HG03354 (cell line): ENCODE results near the gene CEP89.
"Not testable (repeated sequence)": the region's sequence is repeated elsewhere in the genome, so short reads cannot be mapped to it uniquely, and the experiment has no call there.

Experiments used
- ATAC-seq: cut with Tn5 transposase; IDR thresholded peaks from one replicate; pipeline ENCODE4 v1.9.1; 2021; ENCODE audit warnings: mild to moderate bottlenecking; ENCODE audit not compliant: unreplicated experiment, poor library complexity, severe bottlenecking

CEP89 gene

GRCh38 chr19:32971715-32972540 is at the start of gene CEP89, which contains the start of gene FAAP24:
CEP89 (minus strand) TSS chr19:32971958; CDS start chr19:32971874, 84 bp downstream.
FAAP24 (plus strand) TSS chr19:32972242; CDS start chr19:32973197, 955 bp downstream.
- peak; percentile 98 for ATAC-seq

- not testable (repeated sequence) for ATAC-seq
These were observed 39.1 kb upstream of the CEP89 start for GRCh38 chr19:33010891-33011290.

GRCh38 chr19:33008738-33009137 is 37.0 kb upstream of the CEP89 start:
- ATAC-seq, result no peak

- ATAC-seq, result no peak
These were observed 33.7 kb upstream of the CEP89 start for GRCh38 chr19:33005440-33005839.

GRCh38 chr19:33003424-33004024 is 31.8 kb upstream of the CEP89 start:
- ATAC-seq, result not testable (repeated sequence)

- ATAC-seq, result not testable (repeated sequence)
These were observed 30.5 kb upstream of the CEP89 start for GRCh38 chr19:33002126-33002865.

DNA sequence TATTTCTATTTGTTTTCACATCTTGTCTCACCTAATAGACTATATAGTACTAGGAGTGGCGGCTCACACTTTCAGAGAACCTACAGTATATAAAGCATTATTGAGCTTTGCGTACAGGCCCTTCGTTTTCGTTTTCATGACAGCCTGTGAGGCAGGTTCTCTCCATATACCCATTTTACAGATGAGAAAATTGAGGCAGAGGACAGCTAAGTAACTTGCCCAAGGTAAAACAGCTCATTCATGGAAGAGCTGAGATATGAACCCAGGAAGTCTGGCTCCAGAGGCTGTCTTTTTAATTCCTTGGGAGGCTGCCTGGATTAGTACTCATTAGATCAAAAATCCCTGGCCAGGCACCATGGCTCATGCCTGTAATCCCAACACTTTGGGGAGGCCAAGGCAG is 29.2 kb upstream of the CEP89 start:
- ATAC-seq, result no peak

DNA sequence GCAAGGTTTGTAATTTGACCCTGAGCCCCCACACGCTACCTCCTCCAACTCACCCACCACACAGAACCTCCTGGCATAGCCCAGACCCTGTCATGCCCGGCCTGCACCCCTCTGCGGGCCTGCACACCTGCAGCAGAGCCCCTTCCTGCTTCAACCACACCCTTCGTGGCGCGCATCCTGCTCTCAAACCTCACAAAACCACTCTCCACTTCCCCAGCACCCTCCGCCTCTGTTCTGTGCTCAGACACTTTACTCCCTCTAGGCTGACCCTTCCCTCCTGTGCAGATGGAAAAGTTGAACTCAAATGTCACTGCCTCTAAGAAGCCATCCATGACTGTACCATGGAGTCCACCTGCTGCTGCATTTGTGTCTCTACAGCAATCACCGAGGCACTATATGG is 28.8 kb upstream of the CEP89 start:
- no peak for ATAC-seq

DNA sequence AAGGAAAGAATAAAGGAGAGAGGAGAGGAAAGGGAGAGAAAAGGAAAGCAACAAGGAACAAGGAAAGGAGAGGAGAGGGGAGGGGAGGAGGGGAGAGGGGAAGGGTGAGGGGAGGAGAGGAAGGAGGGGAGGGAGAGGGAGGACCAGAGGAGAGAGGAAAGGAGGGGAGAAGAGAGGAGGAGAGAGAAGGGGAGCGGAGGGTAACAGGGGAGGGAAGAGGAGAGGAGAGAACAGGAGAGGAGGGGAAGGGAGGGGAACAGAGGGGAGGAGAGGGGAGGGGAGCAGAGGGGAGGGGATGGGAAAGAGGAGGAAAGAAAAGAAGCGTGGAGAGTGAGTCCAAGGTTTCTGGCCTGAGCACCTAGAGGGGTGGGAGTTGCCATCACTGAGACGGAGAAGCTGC is 27.0 kb upstream of the CEP89 start:
- ATAC-seq, result no peak

GRCh38 chr19:32997716-32998355 is 26.1 kb upstream of the CEP89 start:
- no peak for ATAC-seq

GRCh38 chr19:32997061-32997464 is 25.3 kb upstream of the CEP89 start:
- ATAC-seq, result not testable (repeated sequence)

- not testable (repeated sequence) for ATAC-seq
These were observed 24.2 kb upstream of the CEP89 start for GRCh38 chr19:32995966-32996365.

DNA sequence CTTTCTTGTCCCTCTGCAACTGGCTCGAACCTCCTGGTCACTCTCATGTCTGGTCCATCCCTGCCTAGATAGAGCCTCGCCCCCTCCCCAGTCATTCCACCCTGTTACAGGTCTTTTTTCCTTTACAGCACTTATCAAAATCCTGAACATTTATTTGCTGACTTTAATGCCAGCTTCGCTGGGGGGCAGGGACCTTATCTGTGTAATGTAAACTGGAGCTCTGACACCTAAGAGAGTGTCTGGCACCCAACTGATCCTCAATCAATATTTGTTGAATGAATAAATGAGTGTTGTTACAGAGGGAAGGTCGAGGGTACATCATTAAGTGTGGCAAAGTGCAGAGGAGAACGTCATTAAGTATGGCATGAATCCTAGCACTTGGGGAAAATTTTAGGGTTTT is 17.0 kb upstream of the CEP89 start:
- ATAC-seq, result no peak

- ATAC-seq, result not testable (repeated sequence)
These were observed 16.5 kb upstream of the CEP89 start for GRCh38 chr19:32988254-32988653.

GRCh38 chr19:32982488-32982887 is 10.7 kb upstream of the CEP89 start:
- not testable (repeated sequence) for ATAC-seq

- ATAC-seq, result not testable (repeated sequence)
These were observed 8.0 kb upstream of the CEP89 start for GRCh38 chr19:32979807-32980206.

DNA sequence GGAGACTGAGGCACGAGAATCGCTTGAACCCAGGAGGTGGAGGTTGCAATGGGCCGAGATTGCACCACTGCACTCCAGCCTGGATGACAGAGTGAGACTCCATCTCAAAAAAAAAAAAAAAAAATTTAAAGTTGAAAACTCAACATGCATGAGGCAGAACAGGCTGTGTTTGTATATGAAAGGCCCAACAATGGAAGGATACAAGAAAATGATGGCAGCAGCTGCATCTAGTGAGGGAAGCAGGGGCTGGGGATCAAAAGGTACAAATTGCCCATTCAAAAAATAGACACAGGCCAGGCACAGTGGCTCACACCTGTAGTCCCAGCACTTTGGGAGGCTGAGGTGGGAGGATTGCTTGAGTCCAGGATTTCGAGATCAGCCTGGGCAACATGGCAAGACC is 6.1 kb upstream of the CEP89 start:
- not testable (repeated sequence) for ATAC-seq

GRCh38 chr19:32977280-32977679 is 5.5 kb upstream of the CEP89 start:
- ATAC-seq, result no peak

DNA sequence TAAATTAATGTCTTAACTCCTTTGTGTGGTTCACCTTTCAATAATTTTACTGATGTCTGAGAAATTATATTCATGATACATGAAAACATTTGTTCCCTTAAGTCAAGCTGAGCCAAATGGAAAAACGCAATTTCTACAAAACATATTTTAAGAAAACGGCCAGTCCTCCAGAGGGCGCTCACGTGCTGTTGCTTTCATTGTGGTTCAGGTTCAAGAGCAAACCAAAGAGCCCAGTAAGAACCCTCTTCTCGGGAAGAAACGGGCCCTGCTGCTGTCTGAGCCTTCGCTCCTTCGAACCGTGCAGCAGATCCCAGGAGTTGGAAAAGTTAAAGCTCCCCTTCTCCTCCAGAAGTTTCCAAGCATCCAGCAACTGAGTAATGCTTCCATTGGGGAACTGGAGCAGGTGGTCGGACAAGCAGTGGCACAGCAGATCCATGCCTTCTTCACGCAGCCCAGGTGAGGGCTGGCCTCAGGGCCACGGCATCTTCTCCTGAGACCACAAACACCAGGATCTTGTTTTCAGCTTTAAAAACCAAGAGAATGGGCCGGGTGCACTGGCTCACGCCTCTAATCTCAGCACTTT is 4.6 kb upstream of the CEP89 start:
- ATAC-seq, result no peak
